NT2/D1 (cell line): ENCODE data around the gene LRWD1.
"Not testable (repeated sequence)": the region's sequence is repeated elsewhere in the genome, so short reads cannot be mapped to it uniquely, and the experiment has no call there.

Experiments used
- SUZ12 ChIP-seq: IDR thresholded peaks from 2 replicates; pipeline ENCODE4 v1.6.1; 2011; ENCODE audit not compliant: insufficient read length, insufficient read depth; ENCODE audit errors: extremely low read depth
- YY1 ChIP-seq: IDR thresholded peaks from 2 replicates; pipeline ENCODE4 v1.6.1; 2011; ENCODE audit not compliant: insufficient read length, insufficient read depth
- ZNF274 ChIP-seq: IDR thresholded peaks from 2 replicates; pipeline ENCODE4 v1.6.1; 2011; ENCODE audit warnings: mild to moderate bottlenecking, low read depth, low read length

- TF ChIP-seq YY1, ZNF274, SUZ12: not testable (repeated sequence)
These were observed 40.8 kb downstream of the LRWD1 start for GRCh38 chr7:102505298-102506185.
